GM19324 (cell line): Measurements from ENCODE around the gene ATG9A.
A peak's percentile ranks its signal among the peaks of the same experiment; 100 is the strongest.

ENCODE experiments used
- ATAC-seq: cut with Tn5 transposase; IDR thresholded peaks from one replicate; pipeline ENCODE4 v1.9.1; 2021; ENCODE audit warnings: mild to moderate bottlenecking, moderate library complexity; ENCODE audit not compliant: unreplicated experiment, low FRiP score

ATG9A gene

GRCh38 chr2:219178377-219179175 lies 50.9 kb downstream of the ATG9A start:
- ATAC-seq = no peak

GRCh38 chr2:219177552-219178376 lies 51.7 kb downstream of the ATG9A start, which contains the start of gene RETREG2:
RETREG2 (plus strand) TSS chr2:219178275; CDS start chr2:219178353, 78 bp downstream.
- ATAC-seq = peak; percentile 59

DNA sequence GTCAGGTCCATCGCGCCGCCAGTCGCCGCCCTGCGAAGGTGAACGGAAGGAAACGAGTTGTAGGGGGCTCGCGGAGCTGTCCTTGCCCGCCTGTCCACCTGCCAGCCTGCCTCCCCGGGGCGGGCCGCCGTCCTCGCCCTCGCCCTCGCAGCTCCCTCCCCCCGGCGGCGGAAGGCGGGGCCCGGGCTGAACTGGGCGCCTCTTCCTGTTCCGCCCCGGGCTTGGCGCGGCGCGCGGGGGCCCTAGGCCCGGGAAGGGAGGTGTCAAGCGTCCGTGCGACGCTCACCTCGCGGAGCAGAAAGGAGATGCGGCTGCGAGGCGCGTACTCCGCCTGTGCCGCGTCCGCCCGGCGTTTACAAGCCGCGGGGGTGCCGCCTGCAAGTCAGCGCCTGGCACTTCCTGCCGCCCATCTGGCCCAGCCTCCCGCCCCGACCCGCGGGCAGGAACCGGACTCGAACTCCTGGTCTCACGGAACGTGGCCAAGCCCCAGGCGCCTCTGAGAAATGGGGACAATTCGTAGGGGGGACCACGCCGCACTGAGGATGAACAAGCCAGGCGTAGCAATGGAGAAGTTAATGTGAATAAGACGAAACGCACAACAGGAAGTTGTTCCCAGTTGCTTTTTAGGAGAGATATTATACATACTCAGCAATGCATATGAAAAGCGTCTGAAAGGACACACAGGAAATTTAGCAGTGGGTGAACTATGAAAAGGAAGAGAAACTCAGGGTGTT lies 52.5 kb downstream of the ATG9A start, which contains the start of gene CNPPD1:
Gene CNPPD1 (minus strand): TSS at position 108 of the 734 bp plus-strand sequence. CDS start 97 bp downstream, at position 11.
- ATAC-seq = peak; percentile 68

DNA sequence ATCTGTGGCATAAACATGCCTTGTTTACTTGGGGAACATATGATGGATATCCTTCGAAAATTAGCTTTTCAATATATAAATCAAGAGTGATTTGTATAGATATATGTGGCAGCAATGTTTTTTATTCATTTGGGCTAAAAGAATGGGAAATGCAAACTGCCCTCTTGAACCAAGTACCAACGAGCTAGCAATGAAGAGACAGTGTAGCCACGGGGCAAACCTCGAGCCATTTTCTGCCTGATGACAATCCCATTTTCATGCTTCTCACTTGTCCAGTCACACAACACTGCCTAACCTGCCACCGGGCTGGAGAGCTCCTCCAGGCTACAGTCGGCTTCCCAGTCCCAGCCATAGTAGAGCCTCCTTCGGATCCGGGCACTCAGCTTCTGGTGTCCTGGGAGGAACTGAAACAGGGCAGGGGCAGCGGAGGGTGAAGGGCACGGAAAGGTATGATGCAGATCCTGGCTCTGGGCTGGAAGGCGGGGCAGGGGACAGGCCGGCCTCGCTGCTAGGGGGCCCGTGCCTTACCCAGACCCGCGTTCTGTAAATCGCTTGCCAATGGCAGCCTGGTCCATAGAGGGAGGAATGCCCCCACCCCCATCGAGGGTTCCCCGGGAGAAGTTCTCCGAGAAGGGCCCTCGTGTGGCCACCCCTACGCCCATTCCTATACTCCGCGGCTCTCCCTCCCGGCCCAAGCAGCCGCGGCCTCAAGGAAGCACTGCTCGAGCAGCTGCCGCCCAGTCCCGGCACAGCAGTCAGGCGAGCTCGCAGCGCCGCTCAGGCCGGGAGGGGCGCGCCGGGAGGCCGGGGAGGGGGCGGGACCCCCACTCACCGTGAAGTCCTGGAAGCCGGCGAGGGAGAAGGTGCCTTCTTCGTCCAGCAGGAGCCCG lies 53.3 kb downstream of the ATG9A start:
- peak; percentile 10 for ATAC-seq

- ATAC-seq = no peak
Observed at GRCh38 chr2:219175486-219175885, 54.0 kb downstream of the ATG9A start.

GRCh38 chr2:219174801-219175200 lies 54.6 kb downstream of the ATG9A start:
- no peak for ATAC-seq

DNA sequence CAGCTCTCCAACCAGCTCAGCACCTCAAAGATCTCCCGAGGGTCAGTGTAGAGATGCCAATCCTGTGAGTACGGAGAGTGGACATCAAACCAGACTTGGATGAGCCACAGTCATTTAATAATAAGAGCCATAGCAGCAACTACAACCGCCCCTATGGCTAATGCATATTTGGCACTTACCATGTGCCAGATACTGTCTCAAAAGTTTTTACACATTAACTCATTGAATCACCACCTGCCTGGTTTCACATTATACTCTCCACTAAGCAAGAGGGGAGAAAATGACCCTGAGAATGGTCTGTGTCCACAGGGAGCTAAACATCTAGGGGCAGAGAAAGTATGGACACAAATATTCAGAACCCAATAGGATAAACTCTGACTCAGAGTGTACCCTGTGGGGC lies 55.3 kb downstream of the ATG9A start:
- ATAC-seq = no peak

- no peak for ATAC-seq
Observed at GRCh38 chr2:219173176-219173575, 56.3 kb downstream of the ATG9A start.

GRCh38 chr2:219172231-219173154 lies 56.9 kb downstream of the ATG9A start:
- ATAC-seq = no peak

DNA sequence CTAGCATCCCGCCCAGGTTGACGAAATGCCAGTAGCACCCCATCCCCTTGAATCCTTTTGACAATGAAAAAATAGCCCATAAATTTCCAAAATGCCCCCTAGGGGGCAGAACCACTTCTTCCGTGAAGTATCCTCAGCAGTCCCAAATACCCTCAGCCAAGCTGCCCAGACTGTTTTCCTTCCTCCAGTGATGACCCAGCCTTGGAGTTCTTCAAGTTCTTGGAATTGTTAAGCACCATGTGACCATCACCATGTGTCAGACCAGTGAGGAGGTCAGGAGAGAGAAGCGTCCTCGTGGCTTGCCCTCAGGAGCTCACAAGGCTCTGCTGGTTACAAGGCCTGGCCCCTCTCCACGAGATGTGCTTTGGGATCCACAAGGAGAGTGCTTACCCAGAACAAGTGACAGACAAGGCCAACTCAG lies 58.2 kb downstream of the ATG9A start:
- ATAC-seq = no peak

- no peak for ATAC-seq
Observed at GRCh38 chr2:219169930-219170654, 59.3 kb downstream of the ATG9A start, which contains the start of gene SLC23A3. SLC23A3 (minus strand) TSS chr2:219170029; CDS start chr2:219169984, 45 bp downstream.
